Mononuclear cell (primary cell): ENCODE results near the gene LDLRAD1. TPM values are rescaled to one million over a fixed set of nuclear protein-coding genes. Genes with fewer than 3 reads are reported as not detected.
"Not testable (repeated sequence)": the region's sequence is repeated elsewhere in the genome, so short reads cannot be mapped to it uniquely, and the experiment has no call there.

ENCODE experiments used
- H3K27me3 ChIP-seq: 2 replicates; pipeline ENCODE4 v1.6.0; 2011; ENCODE audit warnings: low read length, control low read depth; ENCODE audit not compliant: insufficient read depth
- H3K4me1 ChIP-seq: 2 replicates; pipeline ENCODE4 v1.5.1; 2011; ENCODE audit warnings: mild to moderate bottlenecking, low read length, control low read depth; ENCODE audit not compliant: insufficient read depth
- H3K4me3 ChIP-seq: 2 replicates; pipeline ENCODE4 v1.5.1; 2011; ENCODE audit warnings: mild to moderate bottlenecking, low read length, moderate library complexity
- H3K9me3 ChIP-seq: 2 replicates; pipeline ENCODE4 v1.5.1; 2011; ENCODE audit warnings: low read depth, mild to moderate bottlenecking, control low read depth, low read length
- total RNA-seq: library from RNA; depleted of rRNA; stranded (reverse); fragments of >200 nt; gene quantifications from one replicate; pipeline ENCODE4 v1.2.3, GENCODE V29; 2012

LDLRAD1 gene, protein sequence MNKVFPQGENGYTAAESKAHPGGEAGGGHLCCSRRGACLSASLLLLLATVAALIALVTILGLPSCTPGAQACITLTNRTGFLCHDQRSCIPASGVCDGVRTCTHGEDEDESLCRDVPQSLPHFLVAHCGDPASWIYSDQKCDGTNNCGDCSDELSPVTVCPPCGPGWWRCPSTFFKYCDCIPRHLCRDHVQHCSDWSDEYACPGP
- total RNA-seq: not detected

- no peaks in the 10 kb centered on the region for H3K27me3 ChIP-seq
- H3K9me3 ChIP-seq: no peaks in the 10 kb centered on the region
- no peaks in the 10 kb centered on the region for H3K4me1 ChIP-seq
- H3K4me3 ChIP-seq: no peak within 1 kb of the TSS
Measured at GRCh38 chr1:54017979-54018378, at the start of gene LDLRAD1. TSS of gene LDLRAD1 (minus strand) at chr1:54018186. CDS start at chr1:54018112, 74 bp downstream.

DNA sequence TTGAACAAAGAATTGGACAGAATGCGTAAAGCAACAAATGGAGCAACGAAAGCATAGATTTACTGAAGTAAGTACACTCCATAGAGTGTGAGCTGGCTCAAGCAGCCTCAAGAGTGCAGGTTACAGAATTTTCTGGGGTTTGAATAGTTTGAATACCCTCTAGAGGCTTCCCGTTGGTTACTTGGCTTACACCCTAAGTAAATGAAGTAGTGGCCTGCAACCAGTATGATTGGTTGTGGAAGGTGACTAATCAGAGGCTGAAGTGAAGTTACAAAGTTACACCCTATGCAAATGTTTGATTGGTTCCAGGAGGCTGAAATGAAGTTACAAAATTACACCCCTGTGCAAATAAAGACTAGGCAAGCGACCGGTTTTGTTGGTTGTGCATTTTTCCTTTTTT is 46.3 kb upstream of the LDLRAD1 start:
- H3K4me3 ChIP-seq: no peak overlapping the region
- no peaks in the 10 kb centered on the region for H3K9me3 ChIP-seq
- H3K27me3 ChIP-seq: no peaks in the 10 kb centered on the region
- no peaks in the 10 kb centered on the region for H3K4me1 ChIP-seq

DNA sequence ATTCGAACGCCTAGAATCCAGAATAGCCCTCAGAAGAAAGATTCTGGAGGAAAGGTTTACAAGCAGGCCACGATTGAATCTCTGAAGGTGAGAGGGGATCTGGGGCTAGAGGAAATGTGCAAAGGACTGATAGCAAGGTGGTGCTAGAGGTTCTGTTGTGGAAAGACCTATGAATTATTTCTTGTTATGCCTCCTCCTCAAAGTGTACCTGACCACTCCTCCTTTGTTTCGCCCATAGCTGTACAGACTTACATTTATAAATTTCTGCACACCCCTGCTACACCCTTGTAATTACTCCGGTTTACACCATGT is 36.4 kb upstream of the LDLRAD1 start:
- H3K4me3 ChIP-seq: peak overlapping the region; percentile 61
- H3K9me3 ChIP-seq: no peaks in the 10 kb centered on the region
- no peaks in the 10 kb centered on the region for H3K27me3 ChIP-seq
- peaks cover 45% of the 10 kb centered on the region for H3K4me1 ChIP-seq

DNA sequence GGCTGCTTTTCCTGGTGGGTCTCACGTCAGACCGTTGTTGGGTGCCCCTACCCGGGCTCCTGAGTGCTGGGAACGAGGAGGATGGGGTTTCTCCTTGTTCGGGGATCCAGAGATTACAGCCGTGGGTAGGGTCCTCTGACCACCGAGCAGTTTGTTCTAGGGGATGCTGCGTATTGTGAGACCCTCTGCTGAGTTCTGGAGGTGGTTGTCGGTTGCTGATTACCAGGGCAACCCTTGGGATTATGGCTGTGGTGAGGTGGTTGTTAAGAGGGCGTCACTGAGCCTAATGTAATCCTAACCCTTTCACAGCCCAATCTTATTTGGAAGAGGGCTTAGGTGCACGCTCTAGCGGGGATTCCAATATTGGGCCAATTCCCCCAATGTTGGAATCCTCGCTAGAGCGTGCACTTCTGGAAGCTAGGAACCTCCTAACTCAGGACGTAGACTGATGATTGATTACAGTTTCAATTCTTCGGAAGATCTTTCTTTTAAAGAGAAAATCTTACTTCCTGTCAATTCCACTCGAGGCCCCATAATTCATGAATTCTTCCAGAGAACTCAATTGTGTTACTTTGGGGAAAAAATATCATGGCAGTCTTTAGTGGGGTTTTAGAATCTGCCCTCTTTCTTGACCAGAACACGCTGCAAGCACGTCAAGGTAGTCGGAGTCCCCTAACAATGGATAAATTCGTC is 35.9 kb upstream of the LDLRAD1 start:
- Histone ChIP-seq H3K4me3 (peak overlapping the region; percentile 61), H3K9me3 (no peaks in the 10 kb centered on the region), H3K4me1 (peaks cover 45% of the 10 kb centered on the region), H3K27me3 (no peaks in the 10 kb centered on the region)

GRCh38 chr1:54052934-54053744 is 35.2 kb upstream of the LDLRAD1 start, which contains the start of the genes TCEANC2 and TMEM59:
TSS of gene TCEANC2 (plus strand) at chr1:54053608. CDS start at chr1:54054423, 815 bp downstream.
TSS of gene TMEM59 (minus strand) at chr1:54053204. CDS start at chr1:54053188, 16 bp downstream.
- Histone ChIP-seq H3K9me3 (no peaks in the 10 kb centered on the region), H3K4me1 (peaks cover 45% of the 10 kb centered on the region), H3K27me3 (no peaks in the 10 kb centered on the region), H3K4me3 (peak within 1 kb of the TSS; percentile 61)

DNA sequence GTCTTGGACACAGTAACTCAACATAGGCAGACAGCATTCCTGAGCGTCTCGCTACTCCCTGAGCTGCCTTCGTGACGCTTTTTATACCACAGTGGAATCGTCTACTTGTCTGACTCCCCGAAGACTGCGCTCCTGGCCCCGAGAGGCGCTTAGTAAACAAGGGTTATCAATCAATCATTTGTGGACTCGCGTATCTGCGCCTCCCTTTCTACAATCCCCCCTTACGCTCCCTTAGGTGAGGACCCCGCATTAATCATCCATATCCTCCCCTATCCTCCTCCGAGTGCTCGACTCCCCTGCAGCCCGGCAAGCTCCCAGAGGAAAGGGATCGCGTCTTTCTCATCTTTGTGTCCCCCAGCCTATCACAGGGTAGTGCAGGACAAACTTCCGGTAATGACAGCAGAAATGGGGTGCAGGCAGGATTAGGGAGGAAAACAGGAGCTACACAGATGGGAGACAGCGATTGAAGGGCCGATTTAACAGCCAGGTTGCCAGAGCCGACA is 34.5 kb upstream of the LDLRAD1 start:
- peaks cover 50% of the 10 kb centered on the region for H3K4me1 ChIP-seq
- H3K9me3 ChIP-seq: no peaks in the 10 kb centered on the region
- H3K4me3 ChIP-seq: peak overlapping the region; percentile 61
- H3K27me3 ChIP-seq: no peaks in the 10 kb centered on the region

DNA sequence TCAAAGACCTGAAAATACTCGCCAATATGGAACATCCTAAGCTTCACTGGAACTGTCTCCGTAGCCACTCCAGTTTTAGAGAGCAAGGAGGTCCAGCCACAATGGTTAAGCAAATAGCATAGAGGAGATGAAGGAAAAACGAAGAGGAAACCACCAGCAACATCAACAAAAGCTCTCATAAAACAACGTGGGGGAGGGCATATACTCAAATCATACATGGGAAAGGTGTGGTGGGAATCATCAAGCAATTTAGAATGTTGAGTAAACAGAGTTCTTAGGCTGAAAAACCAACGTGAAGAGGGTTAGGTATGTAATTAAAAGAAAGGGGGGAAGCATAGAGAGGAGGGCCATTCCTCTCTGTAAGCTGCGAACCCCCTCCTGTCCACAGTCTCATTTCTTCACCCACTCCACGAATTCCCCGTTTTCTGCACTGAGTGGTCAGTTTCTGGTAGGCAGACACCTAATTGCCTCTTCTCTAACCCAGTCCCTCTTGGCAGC is 34.0 kb upstream of the LDLRAD1 start:
- peak overlapping the region; percentile 61 for H3K4me3 ChIP-seq
- peaks cover 48% of the 10 kb centered on the region for H3K4me1 ChIP-seq
- no peaks in the 10 kb centered on the region for H3K27me3 ChIP-seq
- H3K9me3 ChIP-seq: no peaks in the 10 kb centered on the region

DNA sequence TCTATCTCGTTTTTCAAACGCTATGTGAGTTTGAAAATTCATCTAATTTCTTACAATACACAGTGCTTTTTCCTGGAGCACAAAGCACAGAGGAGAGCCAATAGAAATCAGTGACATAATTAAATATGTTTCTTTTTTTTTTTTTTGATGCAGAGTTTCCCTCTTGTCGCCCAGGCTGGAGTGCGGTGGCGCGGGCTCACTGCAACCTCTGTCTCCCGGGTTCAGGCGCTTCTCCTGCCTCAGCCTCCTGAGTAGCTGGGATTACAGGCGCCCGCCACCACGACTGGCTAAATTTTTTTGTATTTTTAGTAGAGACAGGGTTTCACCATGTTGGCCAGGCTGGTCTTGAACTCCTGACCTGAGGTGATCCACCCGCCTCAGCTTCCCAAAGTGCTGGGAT is 32.4 kb upstream of the LDLRAD1 start:
- peaks cover 48% of the 10 kb centered on the region for H3K4me1 ChIP-seq
- not testable (repeated sequence) for H3K4me3 ChIP-seq, H3K27me3 ChIP-seq, H3K9me3 ChIP-seq

GRCh38 chr1:54047384-54048305 is 29.7 kb upstream of the LDLRAD1 start:
- Histone ChIP-seq H3K27me3 (no peaks in the 10 kb centered on the region), H3K4me1 (peaks cover 36% of the 10 kb centered on the region), H3K9me3 (no peaks in the 10 kb centered on the region), H3K4me3 (no peak overlapping the region)

- H3K4me3 ChIP-seq: no peak overlapping the region
Measured at GRCh38 chr1:54046671-54047383, 28.8 kb upstream of the LDLRAD1 start.

GRCh38 chr1:54045496-54045895 is 27.5 kb upstream of the LDLRAD1 start:
- Histone ChIP-seq H3K9me3 (no peaks in the 10 kb centered on the region), H3K4me1 (peaks cover 17% of the 10 kb centered on the region), H3K27me3 (no peaks in the 10 kb centered on the region), H3K4me3 (no peak overlapping the region)

More at GRCh38 chr1:54046671-54047383, 28.8 kb upstream of the LDLRAD1 start:
- Histone ChIP-seq H3K4me1 (peaks cover 30% of the 10 kb centered on the region), H3K9me3 (no peaks in the 10 kb centered on the region), H3K27me3 (no peaks in the 10 kb centered on the region)

DNA sequence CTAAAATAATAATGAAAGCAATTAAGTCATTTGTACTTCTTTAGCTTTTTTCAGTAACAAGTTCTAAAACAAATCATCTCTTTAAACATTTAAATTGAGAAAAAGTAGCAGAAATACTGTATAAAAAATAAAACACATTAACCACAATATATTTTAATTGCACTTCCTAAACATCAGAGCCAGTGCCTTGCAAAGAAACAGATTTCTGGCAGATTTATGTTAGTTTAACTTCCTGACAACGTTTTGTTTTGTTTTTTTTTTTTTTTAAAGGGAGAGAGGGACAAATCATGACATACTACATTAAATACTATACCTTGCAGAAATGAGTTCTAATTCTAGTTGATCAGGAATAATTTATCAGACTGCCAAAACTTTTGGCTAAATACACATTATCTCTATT is 23.8 kb upstream of the LDLRAD1 start:
- H3K27me3 ChIP-seq: no peaks in the 10 kb centered on the region
- no peak overlapping the region for H3K4me3 ChIP-seq
- H3K4me1 ChIP-seq: no peaks in the 10 kb centered on the region
- H3K9me3 ChIP-seq: no peaks in the 10 kb centered on the region

- Histone ChIP-seq H3K9me3 (no peaks in the 10 kb centered on the region), H3K4me3 (no peak overlapping the region), H3K27me3 (no peaks in the 10 kb centered on the region), H3K4me1 (no peaks in the 10 kb centered on the region)
Measured at GRCh38 chr1:54037476-54037875, 19.5 kb upstream of the LDLRAD1 start.
